RWPE2 (cell line): Measurements from ENCODE around the gene TRPV2.
"Not testable (repeated sequence)": the region's sequence is repeated elsewhere in the genome, so short reads cannot be mapped to it uniquely, and the experiment has no call there.

Experiments used
- ATAC-seq: fragments of 200-7000 bp; cut with Tn5 transposase; 3 replicates; pipeline ENCODE4 v1.9.1; 2021; ENCODE audit warnings: low read depth
- DNase-seq: peaks from one replicate; pipeline ENCODE4 v3.0.0-alpha.2; 2020; ENCODE audit warnings: low spot score
- H3K27ac ChIP-seq: fragments of 450-650 bp; 2 replicates; pipeline ENCODE4 v1.5.1; 2017; ENCODE audit warnings: mild to moderate bottlenecking; ENCODE audit not compliant: poor library complexity, severe bottlenecking
- H3K27me3 ChIP-seq: fragments of 250-450 bp; sonication (Bioruptor Pico); 2 replicates; pipeline ENCODE4 v1.5.1; 2021; ENCODE audit warnings: mild to moderate bottlenecking, moderate library complexity; ENCODE audit not compliant: insufficient read depth, poor library complexity, severe bottlenecking
- H3K36me3 ChIP-seq: fragments of 250-450 bp; sonication (Bioruptor Pico); 2 replicates; pipeline ENCODE4 v1.5.1; 2020; ENCODE audit warnings: low read depth, mild to moderate bottlenecking, moderate library complexity
- H3K4me1 ChIP-seq: fragments of 250-450 bp; sonication (Bioruptor Pico); 2 replicates; pipeline ENCODE4 v1.5.1; 2021; ENCODE audit warnings: mild to moderate bottlenecking, moderate library complexity; ENCODE audit not compliant: insufficient read depth, poor library complexity, severe bottlenecking
- H3K4me3 ChIP-seq: fragments of 250-450 bp; sonication (Bioruptor Pico); 2 replicates; pipeline ENCODE4 v1.5.1; 2021; ENCODE audit warnings: mild to moderate bottlenecking, moderate library complexity; ENCODE audit not compliant: severe bottlenecking
- H3K9me3 ChIP-seq: fragments of 250-450 bp; sonication (Bioruptor Pico); 2 replicates; pipeline ENCODE4 v1.5.1; 2021; ENCODE audit warnings: mild to moderate bottlenecking, moderate library complexity; ENCODE audit not compliant: severe bottlenecking
- CTCF ChIP-seq: fragments of 450-650 bp; IDR thresholded peaks from one replicate; pipeline ENCODE4 v1.5.1; 2017; ENCODE audit warnings: mild to moderate bottlenecking, moderate library complexity; ENCODE audit not compliant: poor library complexity, severe bottlenecking

Gene TRPV2

GRCh38 chr17:16446338-16446983 is 31.1 kb downstream of the TRPV2 start:
- DNase-seq, result peak; percentile 58
- H3K27me3 ChIP-seq, result no peaks in the 10 kb centered on the region
- TF ChIP-seq CTCF, result no peak
- no peak for ATAC-seq
- peaks cover 4% of the 10 kb centered on the region for H3K4me1 ChIP-seq
- H3K4me3 ChIP-seq, result no peak overlapping the region
- H3K27ac ChIP-seq, result peak overlapping the region; percentile 93
- H3K36me3 ChIP-seq, result peaks cover 84% of the 10 kb centered on the region
- no peaks in the 10 kb centered on the region for H3K9me3 ChIP-seq

GRCh38 chr17:16447676-16448075 is 32.3 kb downstream of the TRPV2 start:
- no peak for TF ChIP-seq CTCF
- H3K4me1 ChIP-seq, result no peaks in the 10 kb centered on the region
- H3K4me3 ChIP-seq, result no peak overlapping the region
- no peaks in the 10 kb centered on the region for H3K9me3 ChIP-seq
- peak overlapping the region; percentile 9 for H3K27ac ChIP-seq
- no peaks in the 10 kb centered on the region for H3K27me3 ChIP-seq
- no peak for ATAC-seq
- H3K36me3 ChIP-seq, result peaks cover 72% of the 10 kb centered on the region
- peak; percentile 52 for DNase-seq

- Histone ChIP-seq H3K9me3 (no peaks in the 10 kb centered on the region), H3K4me3 (no peak overlapping the region), H3K27me3 (no peaks in the 10 kb centered on the region), H3K36me3 (peaks cover 64% of the 10 kb centered on the region), H3K4me1 (no peaks in the 10 kb centered on the region), H3K27ac (peak overlapping the region; percentile 9)
- no peak for DNase-seq
- TF ChIP-seq CTCF, result no peak
- ATAC-seq, result no peak
Observed at GRCh38 chr17:16448490-16448889, 33.1 kb downstream of the TRPV2 start.

GRCh38 chr17:16449121-16449570 is 33.8 kb downstream of the TRPV2 start:
- H3K27me3 ChIP-seq, result no peaks in the 10 kb centered on the region
- no peak for ATAC-seq
- no peak for TF ChIP-seq CTCF
- H3K4me1 ChIP-seq, result no peaks in the 10 kb centered on the region
- H3K4me3 ChIP-seq, result no peak overlapping the region
- H3K36me3 ChIP-seq, result peaks cover 64% of the 10 kb centered on the region
- no peaks in the 10 kb centered on the region for H3K9me3 ChIP-seq
- no peak overlapping the region for H3K27ac ChIP-seq
- DNase-seq, result no peak

- no peaks in the 10 kb centered on the region for H3K4me1 ChIP-seq
- H3K36me3 ChIP-seq, result peaks cover 55% of the 10 kb centered on the region
Observed at GRCh38 chr17:16450028-16450427, 34.7 kb downstream of the TRPV2 start.

GRCh38 chr17:16452268-16452667 is 36.9 kb downstream of the TRPV2 start:
- H3K36me3 ChIP-seq, result peaks cover 33% of the 10 kb centered on the region
- H3K4me3 ChIP-seq, H3K9me3 ChIP-seq, H3K27me3 ChIP-seq, H3K4me1 ChIP-seq, H3K27ac ChIP-seq, DNase-seq, ATAC-seq: not testable (repeated sequence)

More at GRCh38 chr17:16450028-16450427, 34.7 kb downstream of the TRPV2 start:
- no peak for ATAC-seq
- no peak for TF ChIP-seq CTCF
- Histone ChIP-seq H3K27ac (no peak overlapping the region), H3K27me3 (no peaks in the 10 kb centered on the region), H3K4me3 (no peak overlapping the region), H3K9me3 (no peaks in the 10 kb centered on the region)
- DNase-seq, result no peak
